CD4-positive, alpha-beta T cell treated with Interferon gamma for 1 hour (primary cell): ENCODE data around the gene ZCCHC14.
"Not testable (repeated sequence)": the region's sequence is repeated elsewhere in the genome, so short reads cannot be mapped to it uniquely, and the experiment has no call there.

ENCODE experiments used
- DNase-seq: peaks from one replicate; pipeline ENCODE4 v3.0.0-alpha.2; 2020

Gene ZCCHC14

GRCh38 chr16:87523605-87524004 is 30.8 kb upstream of the ZCCHC14 start:
- DNase-seq, result not testable (repeated sequence)

DNA sequence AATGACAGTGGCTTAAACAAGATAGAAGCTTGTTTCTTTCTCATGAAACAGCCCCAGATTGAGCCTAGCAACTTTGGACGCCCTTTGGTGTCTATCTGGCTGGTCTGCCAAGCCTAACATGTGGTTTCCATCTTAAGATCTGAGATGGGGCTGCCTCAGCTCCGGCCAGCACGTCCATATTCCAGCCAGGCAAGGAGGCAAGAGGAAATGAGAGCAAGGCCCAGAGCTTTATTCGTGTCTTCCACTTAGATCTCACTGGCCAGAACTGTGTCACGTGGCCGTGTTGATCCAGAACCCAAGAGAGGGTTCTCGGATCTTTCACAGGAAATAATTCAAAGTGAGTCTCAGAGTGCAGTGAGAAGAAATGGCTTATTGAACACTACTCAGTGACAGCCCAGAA is 28.9 kb upstream of the ZCCHC14 start:
- DNase-seq, result not testable (repeated sequence)

DNA sequence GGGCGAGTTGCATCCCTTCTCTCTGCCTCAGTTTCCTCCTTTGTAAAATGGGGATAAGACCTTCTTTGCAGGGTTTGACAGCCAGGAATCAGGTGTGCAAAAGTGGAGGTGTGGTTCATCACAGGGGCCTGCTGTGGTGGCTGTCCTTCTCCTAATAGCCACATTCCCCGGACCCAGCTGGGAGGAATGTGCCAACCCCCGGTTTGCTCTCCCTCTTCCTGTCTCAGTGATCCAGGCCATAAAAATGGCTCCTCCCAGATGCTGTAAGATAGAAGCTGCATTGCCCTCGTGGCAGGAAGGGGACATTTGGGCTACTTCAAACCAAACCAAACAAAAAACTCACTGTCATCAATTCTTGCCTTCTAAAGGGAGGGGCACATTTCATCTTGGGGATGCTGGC is 26.3 kb upstream of the ZCCHC14 start:
- not testable (repeated sequence) for DNase-seq

DNA sequence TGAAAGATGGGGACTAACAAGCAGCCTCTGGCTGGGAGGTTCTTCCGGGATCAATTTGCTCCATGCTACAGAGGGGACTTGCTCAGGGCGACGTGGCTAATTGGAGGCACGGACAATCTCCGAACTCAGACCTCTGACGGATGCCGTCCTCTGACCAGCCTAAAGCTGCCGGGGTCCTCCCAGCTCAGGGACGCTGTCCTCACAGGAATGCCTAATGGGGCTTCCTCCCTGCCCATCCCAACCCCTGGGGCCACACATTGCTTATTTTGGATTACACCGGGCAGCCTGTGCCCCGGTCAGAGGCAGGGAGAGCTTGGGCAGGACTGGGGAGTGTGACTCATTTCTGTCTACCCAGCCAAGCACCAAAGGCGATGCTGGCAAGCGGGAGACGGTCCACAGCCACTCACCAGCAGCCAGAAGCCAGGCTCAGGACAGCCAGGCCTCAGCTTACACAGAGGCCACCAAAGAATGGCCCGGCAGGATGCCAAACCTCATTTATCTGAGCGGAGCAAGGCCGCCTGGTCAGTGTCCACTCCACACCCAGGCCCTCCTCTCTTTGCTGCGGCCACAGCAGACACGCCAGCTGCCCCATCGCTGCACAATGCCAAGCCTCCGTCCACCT is 25.7 kb upstream of the ZCCHC14 start:
- not testable (repeated sequence) for DNase-seq

DNA sequence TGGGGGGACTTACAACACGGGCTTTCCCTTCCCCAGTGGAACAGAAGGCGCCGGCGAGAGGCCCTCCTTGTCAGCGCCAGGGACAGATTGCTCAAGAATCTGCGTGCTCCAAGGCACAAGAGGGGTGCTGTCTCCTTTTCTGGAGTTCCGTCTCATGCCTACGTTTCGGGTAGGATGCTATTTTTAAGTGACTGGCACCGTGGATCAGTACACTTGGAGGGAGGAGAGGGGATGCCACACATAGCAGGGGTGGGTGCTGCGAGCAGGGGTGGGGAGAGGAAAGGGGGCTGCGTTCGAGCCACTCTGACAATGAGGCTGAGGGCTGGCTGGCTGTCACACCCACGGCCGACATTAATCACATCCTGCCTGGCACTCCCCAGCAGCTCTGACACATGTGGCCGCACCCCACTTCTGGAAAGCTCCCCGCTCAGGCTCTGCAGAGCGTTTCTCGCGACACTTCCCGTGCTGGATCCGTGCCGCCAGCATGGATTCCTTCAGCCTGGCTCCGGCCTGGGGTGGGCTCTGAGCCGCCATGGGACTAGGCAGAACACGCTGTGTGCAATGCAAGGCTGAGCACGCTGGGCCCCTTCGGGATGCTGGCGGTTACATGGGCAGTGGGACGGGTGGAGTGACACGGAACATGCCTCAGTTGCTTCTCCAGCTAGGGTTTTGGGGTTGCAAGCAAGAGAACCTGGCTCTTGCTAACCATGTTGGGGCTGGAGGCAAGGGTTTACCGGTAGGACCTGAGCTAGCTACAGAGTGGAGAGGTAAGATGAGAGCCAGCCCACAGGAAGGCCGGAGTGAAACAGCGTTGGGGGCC is 25.0 kb upstream of the ZCCHC14 start:
- DNase-seq, result not testable (repeated sequence)

DNA sequence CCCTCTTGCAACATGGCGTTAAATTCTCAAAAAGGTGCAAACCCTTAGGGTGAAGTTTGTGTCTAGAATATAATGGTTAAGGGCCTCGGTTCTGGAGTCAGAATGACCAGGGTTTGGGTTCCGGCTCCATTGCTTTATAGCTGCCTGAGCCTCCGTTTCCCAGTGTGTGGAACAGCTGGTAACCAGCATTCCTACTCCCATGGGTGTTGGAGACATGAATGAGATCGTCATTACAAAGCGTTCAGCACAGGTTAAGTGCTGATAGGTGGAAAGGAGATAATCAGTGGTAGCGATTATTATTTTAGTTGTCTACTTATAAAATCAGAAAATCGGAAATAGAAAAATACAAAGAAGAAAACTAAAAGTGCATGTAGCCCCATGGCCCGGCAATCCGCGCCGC is 23.5 kb upstream of the ZCCHC14 start:
- no peak for DNase-seq

DNA sequence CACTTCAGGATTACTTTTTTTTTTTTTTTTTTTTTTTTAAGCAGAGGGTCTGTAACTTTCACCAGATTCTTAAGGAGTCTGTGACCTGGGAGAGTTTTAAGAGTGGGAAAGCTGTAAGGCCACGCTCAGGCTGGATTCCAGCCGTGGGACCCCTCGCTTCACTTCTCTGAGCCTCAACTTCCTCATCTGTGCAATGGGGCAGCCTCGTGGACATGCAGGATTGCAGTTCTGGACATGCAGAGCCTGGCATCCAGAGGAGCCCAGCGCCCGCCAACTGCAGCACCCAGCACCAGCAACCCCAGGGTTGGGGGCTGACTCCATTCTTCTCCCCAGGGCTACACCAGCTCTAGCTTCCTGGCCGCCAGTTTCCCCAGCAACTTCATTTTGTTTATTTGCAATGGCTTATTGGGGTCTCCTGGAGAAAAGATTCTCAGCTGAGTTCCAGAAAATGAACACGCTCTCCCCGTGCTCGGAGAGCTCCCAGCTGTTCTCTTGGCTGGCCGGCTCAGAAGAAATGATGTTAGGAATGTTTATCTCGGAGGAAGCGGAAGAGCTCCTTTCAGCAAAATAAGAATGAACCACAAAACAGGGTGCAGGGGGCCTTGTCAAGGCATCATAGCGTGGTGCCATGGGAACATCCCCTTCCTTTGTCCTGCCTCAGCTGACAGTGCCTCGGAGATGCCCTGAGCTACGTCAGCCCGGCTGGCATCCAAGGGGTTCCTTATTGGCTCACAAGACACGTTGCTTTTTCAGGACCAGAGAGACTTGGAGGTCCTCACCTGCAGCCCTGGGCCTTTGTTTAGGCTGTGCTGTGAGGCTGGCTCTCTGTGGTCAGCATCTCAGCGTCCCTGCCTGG is 22.9 kb upstream of the ZCCHC14 start:
- no peak for DNase-seq

- not testable (repeated sequence) for DNase-seq
Observed at GRCh38 chr16:87509778-87510177, 17.0 kb upstream of the ZCCHC14 start.

- no peak for DNase-seq
Observed at GRCh38 chr16:87507351-87508069, 14.7 kb upstream of the ZCCHC14 start.

DNA sequence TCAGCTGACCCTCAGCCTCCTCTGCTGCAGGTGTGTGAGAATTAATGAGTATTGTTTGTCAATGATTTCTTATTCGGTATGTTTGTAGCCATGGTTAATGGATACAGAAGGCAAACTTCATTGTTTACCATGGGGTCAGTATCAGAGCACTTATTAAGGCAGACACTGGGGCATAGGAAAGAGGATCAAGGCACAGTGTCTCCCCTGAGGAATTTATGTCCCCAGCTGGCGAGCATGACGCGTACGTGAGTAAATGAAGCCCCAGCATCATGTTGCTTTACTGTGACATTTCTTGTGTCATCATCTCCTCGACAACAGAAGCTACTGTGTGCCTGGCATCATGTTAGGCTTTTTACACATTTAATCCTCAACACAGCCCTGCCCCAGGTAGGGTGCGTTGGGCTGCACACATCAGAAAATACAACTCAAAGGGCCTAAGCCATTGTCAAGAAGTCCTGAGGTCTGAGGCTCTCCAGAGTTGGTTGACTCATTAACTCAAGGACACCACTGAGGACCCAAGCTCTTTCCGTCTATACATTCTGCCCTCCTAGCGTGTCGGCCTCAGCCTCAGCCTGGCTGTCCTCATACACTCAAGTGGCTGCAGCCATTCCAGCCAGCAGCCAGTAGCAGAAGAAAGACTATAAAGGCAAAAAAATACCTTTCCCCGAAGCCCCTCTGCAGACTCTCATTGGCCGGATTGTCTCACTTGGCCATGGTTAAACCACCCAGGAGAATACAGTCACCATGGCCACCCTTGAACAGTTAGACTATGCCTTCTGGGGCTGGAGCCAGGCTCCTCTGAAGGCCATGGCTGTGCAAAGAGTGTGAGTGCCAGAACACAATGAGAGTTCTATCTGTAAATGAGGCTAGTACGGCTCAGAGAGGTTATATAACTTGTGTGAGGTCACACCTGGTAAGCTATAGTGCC is 13.9 kb upstream of the ZCCHC14 start:
- no peak for DNase-seq

DNA sequence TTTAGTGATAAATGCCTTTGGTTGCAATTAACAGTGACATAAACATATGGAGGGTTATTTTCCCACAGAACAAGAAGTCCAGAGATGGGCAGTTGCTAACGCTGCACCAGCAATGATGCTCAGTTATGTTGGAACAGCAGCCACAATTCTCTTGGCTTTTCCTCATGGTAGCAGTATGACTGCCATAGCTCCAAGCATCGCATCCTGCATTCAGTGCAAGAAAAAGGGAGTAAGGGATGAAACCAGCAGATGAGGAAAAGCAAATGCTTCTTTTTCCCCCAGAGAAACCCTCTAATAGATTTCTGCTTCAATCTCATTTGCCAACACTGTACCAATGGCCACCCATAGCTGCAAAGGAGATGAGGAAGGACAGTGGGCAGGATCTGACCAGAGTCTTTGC is 13.0 kb upstream of the ZCCHC14 start:
- DNase-seq, result no peak

GRCh38 chr16:87503232-87503937 is 10.6 kb upstream of the ZCCHC14 start:
- not testable (repeated sequence) for DNase-seq

DNA sequence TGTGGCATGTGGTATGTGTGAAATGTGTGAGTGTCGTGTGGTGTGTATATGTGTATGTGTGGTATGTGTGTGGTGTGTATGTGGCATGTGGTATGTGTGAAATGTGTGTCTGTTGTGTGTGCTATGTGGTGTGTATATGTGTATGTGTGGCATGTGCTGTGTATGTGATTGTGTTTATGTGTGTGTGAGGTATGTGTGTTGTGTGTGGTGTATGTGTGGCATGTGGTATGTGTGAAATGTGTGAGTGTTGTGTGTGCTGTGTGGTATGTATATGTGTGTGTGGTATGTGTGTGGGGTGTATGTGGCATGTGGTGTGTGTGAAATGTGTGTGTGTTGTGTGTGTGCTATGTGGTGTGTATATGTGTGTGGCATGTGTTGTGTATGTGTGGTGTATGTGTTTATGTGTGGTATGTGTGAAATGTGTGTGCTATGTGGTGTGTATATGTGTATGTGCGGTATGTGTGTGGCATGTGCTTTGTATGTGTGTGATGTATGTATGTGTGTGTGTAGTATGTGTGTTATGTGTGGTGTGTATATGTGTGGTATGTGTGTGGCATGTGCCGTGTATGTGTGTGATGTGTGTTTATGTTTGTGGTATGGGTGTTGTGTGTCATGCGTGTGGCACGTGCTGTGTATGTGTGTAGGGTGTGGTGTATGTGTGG is 9.6 kb upstream of the ZCCHC14 start:
- no peak for DNase-seq

DNA sequence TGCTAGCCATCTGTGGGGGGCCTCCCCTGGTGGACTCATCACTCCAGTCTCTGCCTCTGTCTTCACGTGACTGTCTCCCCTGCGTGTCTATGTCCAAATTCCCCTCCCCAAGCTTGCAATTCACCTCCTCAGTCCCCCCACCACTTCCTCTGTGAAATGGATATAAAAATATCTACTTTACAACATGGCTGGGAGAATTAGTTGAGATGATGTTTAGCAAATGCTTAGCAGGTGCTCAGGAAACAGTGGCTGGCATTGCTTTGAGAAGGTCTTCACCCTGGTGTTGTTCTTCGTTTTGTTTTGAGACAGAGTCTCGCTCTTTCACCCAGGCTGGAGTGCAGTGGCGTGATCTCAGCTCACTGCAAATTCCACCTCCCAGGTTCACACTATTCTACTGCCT is 8.3 kb upstream of the ZCCHC14 start:
- DNase-seq, result no peak

DNA sequence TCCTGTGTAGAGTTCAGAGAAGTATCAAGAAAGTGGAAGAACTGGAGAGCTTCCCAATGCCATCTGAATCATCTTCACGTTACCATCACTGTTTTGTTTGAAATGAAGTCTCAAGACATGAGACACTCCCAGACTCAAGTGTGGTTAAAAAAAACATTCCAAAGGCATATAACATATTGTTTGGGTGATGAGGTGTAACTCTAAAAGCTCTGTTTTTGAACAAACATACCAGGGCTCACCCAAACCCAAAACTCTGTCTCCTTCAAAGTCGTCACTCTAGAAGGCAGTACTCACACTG is 6.3 kb upstream of the ZCCHC14 start:
- DNase-seq, result no peak

DNA sequence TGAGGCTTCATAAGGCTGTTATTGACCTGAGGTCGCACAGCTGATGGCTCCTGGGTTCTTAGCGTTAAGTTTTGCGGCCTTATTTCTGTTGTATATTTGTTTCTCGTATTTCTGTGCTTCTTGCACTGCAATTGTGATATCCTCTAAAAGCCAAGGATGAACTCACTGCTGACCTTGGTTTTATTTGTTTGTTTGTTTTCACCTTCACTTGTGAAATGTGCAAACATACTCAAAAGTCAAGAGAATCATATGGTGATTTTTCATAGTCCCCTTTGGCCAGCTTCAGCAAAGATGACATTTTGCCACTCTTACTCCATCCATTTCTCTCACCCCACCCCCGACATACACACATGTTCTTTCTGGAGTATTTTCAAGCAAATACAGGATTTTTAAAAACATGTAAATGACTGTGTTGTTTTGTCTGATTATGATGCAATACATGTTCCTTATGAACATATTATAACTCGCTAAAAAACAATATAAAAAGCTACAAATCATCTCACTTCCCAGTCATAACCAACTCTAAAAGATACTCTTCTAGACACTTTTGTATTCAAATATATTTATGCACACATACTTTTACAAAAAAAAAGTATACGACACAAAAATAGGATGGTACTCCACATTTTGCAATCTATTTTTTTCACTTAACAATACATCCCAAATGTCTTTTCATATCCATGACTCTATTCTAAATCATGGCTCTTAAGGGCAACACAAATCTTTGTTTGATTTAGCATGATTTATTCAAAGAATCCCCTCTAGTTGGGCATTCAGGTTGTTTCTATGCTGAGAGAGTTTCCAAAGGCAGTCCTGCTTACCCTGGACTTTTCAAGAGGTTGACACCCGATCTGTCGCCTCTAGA is 5.7 kb upstream of the ZCCHC14 start:
- DNase-seq, result no peak

DNA sequence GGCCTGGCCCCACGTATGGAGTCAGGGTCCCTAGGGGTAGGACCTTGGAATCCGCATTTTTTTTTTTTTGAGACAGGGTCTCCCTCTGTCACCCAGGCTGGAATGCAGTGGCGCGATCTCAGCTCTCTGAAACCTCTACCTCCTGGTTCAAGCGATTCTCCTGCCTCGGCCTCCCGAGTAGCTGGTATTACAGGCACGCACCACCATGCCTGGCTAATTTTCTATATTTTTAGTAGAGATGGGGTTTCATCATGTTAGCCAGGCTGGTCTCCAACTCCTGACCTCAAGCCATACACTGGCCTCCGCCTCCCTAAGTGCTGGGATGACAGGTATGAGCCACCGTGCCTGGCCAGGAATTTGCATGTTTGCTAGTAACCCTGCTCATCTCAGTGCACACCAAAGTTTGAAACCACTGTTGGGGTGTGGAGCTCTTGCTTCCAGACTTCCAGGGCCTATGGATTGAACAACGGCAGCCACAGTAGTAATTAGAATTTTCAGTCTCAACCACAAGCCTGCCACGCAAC is 5.0 kb upstream of the ZCCHC14 start:
- not testable (repeated sequence) for DNase-seq

DNA sequence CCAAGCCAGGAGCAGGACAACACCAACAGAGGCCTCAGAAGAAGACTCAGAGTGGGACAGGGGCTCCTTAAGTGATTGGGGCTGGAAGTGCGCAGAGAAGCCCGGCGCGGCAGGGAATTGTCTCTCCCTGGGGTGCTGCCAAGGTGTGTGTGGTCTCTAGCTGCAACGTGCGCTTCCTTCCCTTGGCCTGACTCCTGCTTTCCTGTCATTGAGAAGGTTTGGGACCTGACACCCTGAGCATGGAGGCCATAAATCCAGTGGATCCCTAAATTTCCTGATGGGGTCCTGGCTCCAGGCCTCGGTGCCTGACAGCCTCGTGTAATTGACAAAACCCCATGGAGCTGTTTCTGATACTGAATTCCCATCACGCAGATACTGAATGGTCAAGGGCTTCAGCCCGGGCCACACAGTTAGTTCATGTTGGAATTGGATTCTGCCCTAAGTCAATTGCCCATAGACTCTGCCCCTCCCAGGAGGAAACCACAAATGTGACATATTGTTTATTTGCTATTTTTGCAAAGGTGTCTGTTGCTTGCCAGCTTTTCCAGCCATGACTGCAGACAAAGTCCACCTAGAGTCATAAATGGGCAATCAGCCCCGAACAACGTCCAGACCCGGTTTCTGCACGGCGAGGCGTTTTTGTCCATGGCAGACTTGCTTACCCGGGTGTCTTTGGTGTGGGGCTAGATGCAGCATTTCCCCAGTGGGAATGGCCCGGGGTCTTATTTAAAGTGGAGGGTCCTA is 4.4 kb upstream of the ZCCHC14 start:
- not testable (repeated sequence) for DNase-seq

DNA sequence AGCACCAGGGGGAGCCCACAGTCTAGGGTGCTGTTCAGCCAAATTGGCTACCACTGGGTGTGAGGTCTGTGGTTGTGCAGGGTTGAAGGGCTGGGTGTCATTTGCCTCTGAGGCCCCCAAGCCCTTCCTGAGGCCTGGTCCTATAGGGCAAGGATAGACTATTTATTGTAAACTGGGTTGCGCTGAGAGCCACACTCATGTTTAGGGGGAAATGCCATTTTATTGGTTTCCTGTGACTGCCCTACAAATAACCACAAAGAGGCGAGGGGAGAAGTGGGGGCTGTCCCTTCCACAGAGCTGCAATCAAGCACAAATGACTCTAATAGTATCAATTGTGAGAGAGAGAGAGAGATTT is 3.6 kb upstream of the ZCCHC14 start:
- DNase-seq, result peak; percentile 24
